ENCODE data around the gene ADAMTSL3.
"Not testable (repeated sequence)": the region's sequence is repeated elsewhere in the genome, so short reads cannot be mapped to it uniquely, and the experiment has no call there.

Gene ADAMTSL3

DNA sequence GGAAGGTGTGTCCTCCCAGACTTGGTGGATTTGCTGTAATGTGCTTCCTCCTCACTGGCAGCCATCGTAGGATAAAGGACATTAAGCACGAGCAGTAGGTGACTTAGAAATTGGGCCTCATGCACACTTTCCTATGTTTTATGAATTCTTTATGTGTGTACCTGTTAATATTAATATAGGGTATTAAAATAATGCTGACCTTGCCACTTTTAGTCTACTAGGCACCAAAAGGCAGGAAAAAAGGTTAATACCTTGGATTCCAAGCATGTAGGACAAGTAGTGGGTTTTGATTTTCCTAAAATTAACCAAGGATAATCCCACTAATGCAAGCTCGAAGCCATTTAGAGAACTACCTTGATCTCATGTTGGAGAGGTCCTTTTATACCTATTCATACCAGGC, 55.9 kb downstream of the ADAMTSL3 start:
- DNase-seq = no peak

DNA sequence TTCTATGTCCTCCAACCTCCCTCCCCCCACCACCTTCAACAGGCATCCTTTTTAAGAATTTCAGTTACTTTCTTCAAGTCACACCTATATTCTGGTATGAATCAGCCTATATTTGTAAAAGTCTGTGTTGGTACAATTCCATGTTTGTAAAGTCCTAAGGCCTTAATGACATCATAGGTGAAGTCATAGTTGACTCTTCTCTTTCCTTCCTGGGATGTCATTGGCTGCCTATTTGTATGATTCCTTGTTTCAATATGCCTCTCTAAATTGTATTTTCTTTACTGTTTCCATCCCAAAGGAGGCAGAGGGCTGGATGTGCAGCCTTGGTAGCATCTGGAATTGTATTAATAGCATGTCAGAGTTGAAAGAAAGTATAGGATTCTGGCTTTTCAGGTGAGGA, 56.5 kb downstream of the ADAMTSL3 start:
- no peak for DNase-seq

DNA sequence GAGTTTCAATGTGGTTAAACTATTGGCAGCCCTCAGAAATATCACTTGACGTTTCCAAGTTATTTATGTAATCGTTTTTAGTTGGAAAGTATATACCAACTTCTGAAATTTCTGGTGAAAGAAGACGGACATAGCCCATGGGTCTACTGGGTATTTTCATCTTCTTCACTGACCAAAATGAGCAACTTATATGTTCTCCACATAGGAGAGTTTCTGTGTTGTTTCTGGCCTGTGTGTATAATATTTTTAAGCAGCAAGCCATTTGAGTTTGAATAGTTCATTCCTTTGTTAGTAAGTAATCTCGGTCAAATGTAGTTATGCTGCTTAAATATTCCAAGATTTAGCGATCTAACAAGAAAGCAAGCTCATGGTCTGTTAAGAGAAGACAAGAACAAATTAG, 57.3 kb downstream of the ADAMTSL3 start:
- no peak for DNase-seq

DNA sequence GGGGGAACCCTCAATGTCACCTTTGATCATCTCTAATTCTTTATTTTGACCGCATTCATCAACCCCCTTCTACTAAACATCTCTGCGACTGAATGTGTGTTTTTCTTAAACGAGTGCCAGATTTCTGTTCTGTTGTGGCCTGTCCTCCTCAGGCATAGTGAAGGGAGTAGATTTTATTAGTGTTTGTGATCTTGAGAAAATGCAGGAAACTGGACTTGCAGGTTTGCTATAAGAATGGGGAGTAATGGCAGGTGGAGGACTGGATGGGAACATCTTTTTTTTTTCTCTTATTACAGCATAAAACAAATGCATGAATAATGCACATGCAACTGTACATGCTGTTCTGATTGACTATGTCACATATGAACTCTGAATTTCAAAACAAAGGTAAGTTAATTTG, 59.3 kb downstream of the ADAMTSL3 start:
- no peak for DNase-seq

DNA sequence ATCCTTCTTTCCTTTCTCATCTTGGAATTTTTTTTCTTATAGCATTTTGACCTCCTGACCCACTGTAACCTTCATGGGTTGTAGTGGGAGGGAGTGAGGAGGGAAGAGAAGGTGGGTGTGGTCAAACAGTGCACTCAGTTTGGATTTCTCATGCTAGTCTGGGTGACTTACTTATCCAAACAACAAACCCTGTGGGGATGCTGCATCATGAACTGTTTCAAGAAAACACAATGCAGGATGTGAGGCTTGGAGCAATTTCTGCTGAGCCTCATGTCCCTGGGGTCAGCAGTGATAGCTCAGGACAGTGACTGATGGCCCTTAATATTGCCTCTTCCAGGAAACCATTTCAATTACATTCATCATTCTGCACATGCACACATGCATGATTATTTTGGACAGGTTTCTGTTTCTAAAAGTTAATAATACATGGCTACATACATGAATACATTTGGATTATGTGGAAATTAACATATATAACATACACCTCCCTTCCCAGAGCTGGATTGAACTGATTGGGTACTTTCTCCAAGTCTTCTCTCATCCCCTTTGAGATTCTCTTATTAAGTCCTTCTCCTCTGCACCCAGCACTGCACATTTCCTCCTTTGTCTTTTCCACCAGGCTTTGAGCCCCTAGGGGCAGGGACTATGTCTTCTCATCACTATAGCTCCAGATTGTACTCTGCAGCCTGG, 61.2 kb downstream of the ADAMTSL3 start:
- no peak for DNase-seq

DNA sequence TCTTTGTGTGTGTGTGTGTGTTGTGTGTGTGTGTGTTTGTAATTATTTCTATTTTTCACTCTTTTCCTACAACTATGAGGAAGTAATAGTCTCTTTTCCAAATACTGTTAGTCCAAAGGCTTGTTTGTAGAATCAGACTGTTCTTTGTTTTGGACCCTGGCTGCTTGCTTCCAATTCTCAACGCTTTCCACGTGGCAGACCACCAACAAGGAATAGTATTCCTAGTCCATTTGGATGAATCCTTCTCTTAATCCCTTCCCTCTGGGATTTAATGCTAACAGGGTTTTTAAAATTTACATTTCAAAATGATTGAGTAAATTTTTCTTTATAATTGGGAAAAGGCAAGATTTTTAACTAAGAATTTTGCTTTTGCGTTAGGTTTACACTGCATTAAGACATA, 62.7 kb downstream of the ADAMTSL3 start:
- DNase-seq = no peak

DNA sequence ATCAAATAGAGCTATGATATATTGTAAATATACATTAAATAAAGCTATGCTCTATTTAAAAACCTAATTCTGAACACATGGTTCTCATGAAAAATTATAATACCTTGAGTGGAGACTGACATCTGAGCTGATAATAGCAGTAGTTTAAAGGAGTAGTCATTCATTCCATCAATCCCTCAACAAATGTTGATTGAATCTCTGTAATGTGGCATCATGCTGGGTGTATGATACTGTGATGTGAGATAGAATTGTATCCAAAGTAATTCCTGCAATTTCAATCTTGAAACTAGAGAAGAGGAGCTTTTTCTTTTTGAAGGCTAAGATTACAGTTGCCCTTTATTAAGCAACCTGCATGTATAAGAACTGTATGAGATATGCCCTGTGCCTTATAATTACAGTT, 63.1 kb downstream of the ADAMTSL3 start:
- DNase-seq = no peak

DNA sequence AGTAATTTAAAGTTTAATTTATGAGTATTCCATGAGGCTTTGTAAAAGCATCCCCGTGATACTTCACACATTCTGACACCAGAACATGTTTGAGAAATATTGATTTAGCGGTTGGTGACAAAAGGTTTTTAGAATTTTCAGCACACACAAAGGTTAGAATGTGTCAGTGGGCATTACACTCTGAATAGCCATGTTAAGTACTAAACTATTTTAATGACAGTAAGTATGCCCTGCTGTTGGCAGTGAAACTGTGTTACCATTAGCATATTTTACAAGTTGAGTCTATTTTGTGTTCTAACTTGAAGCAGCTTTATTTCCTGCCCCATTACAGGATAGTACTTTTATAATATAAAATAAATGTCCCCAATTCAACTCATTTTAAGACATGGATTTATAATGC, 66.5 kb downstream of the ADAMTSL3 start:
- no peak for DNase-seq

DNA sequence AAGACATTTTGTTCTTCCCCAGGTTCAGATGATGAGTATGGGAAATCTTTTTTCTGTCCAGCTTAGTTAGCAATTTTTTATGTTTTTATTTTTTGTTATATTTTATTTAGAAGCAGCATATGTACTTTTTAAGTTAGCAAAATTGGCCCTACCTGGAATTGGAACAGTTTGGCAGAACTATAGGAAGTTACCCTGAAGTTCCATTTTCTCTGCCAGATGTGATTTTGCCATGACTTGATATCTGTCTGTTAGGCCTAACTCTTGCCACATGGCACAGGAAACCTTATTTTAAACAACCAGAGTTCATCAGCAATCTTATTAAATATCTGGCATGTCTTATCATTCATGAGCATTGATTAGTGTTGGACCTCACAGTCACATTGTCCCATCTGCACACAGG, 67.1 kb downstream of the ADAMTSL3 start:
- DNase-seq = no peak

DNA sequence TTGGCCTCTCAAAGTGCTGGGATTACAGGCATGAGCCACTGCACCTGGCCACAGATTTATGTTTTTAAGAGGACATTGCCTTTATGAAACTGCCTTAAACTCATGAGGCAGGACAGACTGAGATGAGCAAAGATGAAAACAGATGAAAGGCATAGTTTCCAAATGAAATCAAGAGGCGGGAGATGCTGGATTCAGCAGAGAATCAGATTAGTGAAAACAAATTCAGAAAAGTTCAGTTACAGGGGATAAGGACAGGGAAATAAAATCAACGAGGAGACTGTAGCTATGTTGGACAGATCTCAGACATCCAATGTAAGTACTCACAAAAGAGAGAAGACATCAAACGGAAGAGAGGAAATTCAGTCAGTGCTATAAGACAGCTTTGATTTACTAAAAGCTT, 68.1 kb downstream of the ADAMTSL3 start:
- no peak for DNase-seq

DNA sequence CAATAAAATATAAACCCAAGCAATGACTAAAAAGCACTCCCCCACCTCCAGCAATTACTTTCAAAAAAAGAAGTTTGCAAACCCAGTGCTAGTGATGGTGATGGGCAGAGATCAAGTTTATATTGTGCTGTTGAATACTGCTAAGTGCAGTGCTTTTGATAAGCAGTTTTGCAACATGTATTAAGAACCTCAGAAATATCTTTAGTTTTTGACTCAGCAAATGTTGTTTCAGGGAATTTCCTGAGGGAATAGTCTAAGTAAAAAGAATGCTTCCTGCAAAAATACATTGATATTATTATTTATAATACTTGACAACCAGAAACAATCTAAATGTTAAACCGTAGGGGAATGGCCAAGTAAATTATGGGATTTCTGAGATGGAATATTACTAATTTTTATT, 69.3 kb downstream of the ADAMTSL3 start:
- DNase-seq = no peak

DNA sequence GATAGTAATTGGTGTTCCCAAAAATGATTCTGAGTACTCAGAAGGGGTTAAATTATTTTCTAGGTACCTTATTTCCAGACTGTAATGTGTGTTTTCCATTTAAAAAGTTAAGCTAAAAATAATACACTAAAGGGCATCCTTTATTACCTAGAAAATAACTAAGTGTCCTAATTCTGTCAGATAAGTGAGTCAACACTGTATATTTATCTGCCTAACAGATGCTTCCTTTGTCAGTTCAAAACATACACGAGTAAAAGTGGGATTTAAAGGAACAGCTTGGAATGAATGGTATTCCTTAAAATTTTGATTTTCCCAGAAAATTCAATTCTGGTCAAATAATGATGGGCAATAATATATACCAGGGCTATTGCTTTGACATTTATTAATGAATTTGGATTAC, 78.3 kb downstream of the ADAMTSL3 start:
- no peak for DNase-seq

DNA sequence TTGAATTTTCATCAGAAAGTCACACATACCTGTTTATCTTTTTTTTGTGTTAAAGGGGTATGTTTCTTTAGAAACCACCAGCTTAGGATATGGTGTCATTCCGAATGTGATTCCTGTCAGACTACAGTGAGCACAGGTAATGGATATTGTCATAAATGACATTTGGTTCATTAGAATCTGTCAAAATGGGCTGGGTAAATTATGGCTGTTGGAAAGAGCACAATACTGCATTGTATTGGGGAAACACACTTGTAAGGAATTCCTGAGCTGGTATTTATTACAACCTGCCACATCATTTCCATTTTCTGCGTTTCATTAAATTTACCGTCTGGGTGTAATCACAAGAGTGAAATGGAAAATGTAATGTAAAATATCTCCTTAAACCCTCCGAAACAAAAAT, 78.8 kb downstream of the ADAMTSL3 start:
- no peak for DNase-seq

DNA sequence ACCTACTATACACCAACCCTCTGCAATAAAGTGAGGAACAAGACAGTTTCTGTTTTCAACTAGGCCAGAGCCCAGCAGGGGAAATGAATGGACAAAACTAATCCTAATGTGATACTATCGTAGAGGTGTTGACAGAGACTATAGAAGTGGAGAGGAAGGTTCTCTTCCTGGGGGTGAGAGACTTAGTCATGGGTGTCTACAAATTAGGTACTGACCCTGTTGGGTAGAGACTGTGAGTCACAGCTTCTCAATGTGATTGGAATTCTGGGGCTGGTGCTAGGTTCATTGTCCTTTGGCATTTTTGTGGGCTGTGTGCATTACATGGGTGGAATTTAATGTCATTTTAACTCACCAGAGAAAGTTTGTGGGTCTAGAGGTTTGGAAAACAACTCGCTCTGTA, 79.3 kb downstream of the ADAMTSL3 start:
- DNase-seq = no peak

DNA sequence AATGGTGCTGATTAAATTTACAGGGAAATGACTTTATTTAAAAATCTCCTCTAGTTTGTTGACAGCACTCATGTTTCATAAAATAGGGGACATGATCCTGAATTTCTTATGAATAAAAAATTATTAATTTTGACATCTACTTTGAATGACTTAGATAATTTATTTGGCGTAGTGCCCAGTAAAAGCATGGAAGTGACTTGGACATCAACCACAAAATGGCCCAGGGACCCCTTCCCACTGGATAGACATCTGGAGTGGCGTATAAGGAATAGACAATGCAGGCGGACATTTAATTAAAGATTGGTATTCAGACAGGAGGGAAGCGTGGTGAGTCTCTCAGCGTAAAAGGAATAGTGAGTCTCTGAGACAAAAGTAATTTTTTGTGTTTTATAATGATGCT, 79.8 kb downstream of the ADAMTSL3 start:
- no peak for DNase-seq

DNA sequence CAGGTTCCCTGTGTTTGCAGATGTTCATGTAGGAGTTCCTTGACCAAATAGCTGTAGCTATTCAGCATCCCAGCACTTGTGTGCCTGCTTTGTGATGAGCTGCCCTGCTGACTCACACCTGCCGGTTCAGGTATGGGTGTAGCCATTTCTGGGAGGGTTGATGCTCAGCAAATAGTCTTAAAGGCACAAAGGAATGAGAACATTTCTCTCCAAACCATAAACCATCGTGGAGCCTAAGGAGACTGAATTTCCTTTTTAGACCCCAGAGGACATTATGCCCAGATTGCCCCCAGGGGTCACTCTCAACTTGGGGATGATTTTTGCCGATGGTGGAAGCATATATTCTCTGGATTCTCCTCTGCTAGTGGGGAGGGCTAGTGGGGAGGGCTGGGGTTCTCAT, 80.6 kb downstream of the ADAMTSL3 start:
- no peak for DNase-seq

DNA sequence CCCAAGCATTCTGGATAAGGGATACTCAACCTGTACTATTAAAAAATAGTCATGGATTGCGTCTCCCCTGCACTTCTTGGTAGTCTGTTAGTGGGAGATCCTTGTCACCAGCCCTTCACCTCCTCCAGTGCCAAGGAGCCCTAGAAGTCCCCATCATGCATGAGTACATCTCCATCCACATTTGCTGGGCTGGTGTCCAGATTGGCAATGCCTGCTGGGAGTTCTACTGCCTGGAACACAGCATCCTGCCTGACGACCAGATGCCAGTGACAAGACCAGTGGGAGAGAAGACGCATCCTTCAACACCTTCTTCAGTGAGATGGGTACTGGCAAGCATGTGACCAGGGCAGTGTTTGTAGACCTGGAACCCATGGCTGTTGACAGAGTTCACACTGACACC, 85.7 kb downstream of the ADAMTSL3 start:
- no peak for DNase-seq

DNA sequence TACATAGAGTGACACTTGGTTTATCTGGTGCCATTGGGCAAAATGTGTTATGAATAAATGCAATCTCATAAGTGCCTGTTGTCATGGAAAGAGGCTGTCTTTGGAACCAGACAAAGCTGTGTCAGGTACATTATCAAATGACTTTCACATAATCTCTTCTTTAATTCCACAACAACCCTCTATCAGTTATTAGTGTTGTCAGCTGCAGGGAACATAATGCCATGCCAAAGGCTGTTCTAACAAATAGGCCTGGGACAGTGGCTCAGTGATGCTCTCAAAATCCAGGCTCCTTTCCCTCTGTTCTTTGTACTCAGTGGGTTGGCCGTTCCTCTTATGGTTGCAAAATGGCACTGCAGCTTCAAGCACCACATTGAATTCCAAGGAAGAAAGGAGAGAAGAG, 91.8 kb downstream of the ADAMTSL3 start:
- DNase-seq = no peak

DNA sequence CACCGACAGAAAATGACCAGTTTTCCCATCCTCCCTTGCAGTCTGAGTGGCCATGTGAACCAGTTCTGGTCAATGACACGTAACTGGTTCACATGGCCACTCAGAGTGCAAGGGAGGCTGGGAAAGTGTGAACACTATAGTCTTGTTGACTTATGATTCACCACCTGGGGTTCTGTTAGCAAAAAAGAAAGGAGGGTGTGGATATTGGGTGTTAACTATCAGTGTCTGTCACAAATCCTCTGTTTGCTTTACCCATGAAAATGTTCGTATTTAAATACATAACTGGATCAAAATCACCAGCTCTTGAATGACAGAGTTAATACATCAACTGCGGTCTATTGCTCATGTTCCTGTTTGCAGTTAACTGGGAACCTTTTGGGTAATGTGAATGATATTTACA, 92.3 kb downstream of the ADAMTSL3 start:
- DNase-seq = no peak

DNA sequence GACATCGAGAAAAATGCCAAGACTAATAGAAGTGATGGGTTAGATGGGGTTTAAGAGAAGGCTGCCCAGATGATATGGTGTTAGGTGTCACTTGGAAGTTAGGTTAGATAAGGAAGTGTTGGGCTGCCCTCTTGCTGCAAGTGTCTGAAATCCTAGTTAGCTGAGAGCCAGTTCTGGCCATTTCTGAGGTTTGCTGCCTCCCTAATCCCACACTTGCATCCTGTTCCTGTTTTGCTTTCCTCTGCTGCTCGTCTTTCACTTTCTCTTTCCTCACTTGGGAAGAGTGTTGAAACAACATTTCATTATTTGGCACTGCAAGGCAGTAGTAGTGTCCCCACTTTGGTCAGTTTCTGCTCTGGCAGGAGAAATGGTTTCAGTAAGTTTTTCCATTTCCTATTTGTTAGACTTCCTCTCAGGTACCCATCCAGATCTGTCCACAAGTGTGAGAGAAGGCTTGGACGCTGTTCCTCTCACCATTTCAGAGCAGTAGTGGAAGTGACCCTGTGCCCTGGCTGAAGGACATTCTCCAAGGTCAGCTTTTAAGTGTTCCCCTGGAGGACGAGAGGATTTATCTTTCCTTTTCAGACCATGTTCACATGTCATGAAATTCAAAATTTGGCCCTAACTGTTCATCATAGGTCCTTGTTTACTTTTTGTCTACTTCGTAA, 93.3 kb downstream of the ADAMTSL3 start:
- DNase-seq = no peak

DNA sequence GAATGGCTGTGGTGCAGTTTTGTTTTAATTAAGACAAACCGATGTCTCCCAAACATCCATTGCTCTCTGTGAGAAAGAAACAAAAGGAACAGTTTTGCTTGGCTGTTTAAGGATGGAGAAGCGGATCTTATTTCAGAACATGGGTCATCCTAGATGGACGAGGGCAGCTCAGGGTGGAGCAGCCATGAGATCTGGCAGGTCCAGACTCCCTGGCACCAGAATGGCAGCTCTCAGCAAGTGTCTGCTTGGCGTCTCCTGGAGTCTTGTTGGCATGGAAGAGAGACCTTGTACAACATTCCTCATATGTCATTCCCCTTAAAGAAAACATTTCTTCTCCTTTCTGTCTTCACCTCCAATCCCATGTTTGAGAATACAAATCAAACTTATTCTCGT, 93.8 kb downstream of the ADAMTSL3 start:
- DNase-seq = no peak

DNA sequence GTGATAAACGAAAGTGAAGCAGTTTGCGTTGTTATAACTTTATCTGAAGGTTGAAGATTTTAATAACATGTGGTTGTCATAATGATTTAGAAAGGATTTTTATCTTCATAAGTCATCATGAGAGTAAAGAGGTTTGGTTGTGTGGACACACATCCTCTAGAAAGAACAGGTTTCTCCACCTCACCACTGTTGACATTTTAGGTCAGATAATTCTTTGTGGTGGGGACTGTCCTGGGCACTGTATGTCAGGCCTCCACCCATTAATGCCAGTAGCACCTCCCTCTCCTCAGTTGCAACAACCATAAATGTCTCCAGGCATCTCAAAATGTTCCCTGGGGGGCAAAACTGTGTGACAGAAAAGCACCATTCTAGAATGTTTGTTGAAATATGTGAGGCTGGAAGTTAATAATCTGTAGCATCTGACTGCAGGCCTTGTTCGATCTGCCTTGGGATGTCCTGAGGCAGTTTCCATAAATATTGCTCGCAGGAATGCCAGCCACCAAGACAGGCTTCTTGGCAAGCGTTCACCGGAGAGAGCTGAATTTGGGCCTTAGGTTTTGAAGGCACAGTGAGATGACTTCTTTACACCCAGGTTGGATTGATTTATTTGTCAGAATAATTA, 100.1 kb downstream of the ADAMTSL3 start:
- DNase-seq = no peak

DNA sequence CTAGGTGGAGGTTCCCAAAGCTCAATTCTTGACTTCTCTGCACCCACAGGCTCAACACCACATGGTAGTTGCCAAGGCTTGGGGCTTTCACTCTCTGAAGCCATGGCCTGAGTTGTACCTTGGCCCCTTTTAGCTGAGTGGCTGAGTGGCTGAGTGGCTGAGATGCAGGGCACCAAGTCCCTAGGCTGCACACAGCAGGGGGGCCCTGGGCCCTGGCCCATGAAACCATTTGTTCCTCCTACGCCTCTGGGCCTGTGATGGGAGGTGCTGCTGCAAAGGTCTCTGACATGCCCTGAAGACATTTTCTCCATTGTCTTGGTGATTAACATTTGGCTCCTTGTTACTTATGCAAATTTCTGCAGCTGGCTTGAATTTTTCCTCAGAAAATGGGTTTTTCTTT, 103.4 kb downstream of the ADAMTSL3 start:
- DNase-seq = not testable (repeated sequence)

DNA sequence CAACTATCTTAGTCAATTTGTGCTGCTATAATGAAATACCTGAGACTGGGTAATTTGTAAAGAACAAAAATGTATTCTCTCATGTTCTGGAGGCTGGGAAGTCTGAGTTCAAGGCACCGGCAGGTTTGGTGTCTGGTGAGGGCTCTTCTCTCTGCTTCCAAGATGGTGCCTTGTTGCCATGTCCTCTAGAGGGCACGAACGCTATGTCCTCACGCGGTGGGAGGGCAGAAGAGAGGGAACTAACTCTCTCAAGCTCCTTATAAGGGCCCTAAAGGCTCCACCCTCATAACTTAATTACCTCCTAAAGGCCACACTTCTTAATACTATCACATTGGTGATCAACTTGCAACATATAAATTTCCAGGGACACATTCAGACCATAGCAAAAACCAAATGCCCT, 108.4 kb downstream of the ADAMTSL3 start:
- DNase-seq = no peak

Measured in NCI-H2171 (cell line).